CD4-positive, alpha-beta T cell treated with Interleukin-21 for 1 hour (primary cell): ENCODE measurements around the gene CYP46A1.
A peak's percentile ranks its signal among the peaks of the same experiment; 100 is the strongest.
"Not testable (repeated sequence)": the region's sequence is repeated elsewhere in the genome, so short reads cannot be mapped to it uniquely, and the experiment has no call there.

Experiments used
- DNase-seq: peaks from one replicate; pipeline ENCODE4 v3.0.0-alpha.2; 2020

The CYP46A1 gene

GRCh38 chr14:99683619-99684409 is at the start of gene CYP46A1:
Gene CYP46A1 (plus strand): TSS chr14:99684298. CDS start chr14:99684418, 120 bp downstream.
- DNase-seq = peak; percentile 99

- no peak for DNase-seq
Observed at GRCh38 chr14:99634443-99634842, 49.7 kb upstream of the CYP46A1 start.

- no peak for DNase-seq
Observed at GRCh38 chr14:99635116-99635515, 49.0 kb upstream of the CYP46A1 start.

- no peak for DNase-seq
Observed at GRCh38 chr14:99636487-99636886, 47.6 kb upstream of the CYP46A1 start.

- no peak for DNase-seq
Observed at GRCh38 chr14:99637624-99638023, 46.5 kb upstream of the CYP46A1 start.

GRCh38 chr14:99642771-99643170 is 41.3 kb upstream of the CYP46A1 start:
- DNase-seq = not testable (repeated sequence)

- DNase-seq = no peak
Observed at GRCh38 chr14:99643343-99643742, 40.8 kb upstream of the CYP46A1 start.

GRCh38 chr14:99644035-99644587 is 40.0 kb upstream of the CYP46A1 start:
- no peak for DNase-seq

GRCh38 chr14:99644723-99645544 is 39.2 kb upstream of the CYP46A1 start, which contains the start of gene HHIPL1:
Gene HHIPL1 (plus strand): TSS chr14:99645129. CDS start chr14:99645208, 79 bp downstream.
- DNase-seq = no peak

- DNase-seq = no peak
Observed at GRCh38 chr14:99645545-99646505, 38.3 kb upstream of the CYP46A1 start.

GRCh38 chr14:99647411-99647810 is 36.7 kb upstream of the CYP46A1 start:
- no peak for DNase-seq

GRCh38 chr14:99648027-99648784 is 35.9 kb upstream of the CYP46A1 start:
- DNase-seq = no peak

GRCh38 chr14:99649219-99649618 is 34.9 kb upstream of the CYP46A1 start:
- DNase-seq = no peak

- no peak for DNase-seq
Observed at GRCh38 chr14:99649643-99650042, 34.5 kb upstream of the CYP46A1 start.

GRCh38 chr14:99650189-99650588 is 33.9 kb upstream of the CYP46A1 start:
- no peak for DNase-seq

GRCh38 chr14:99651953-99652746 is 31.9 kb upstream of the CYP46A1 start:
- no peak for DNase-seq

- DNase-seq = no peak
Observed at GRCh38 chr14:99654235-99654985, 29.7 kb upstream of the CYP46A1 start.

GRCh38 chr14:99655521-99655920 is 28.6 kb upstream of the CYP46A1 start:
- DNase-seq = no peak

- no peak for DNase-seq
Observed at GRCh38 chr14:99656171-99656570, 27.9 kb upstream of the CYP46A1 start.

- DNase-seq = no peak
Observed at GRCh38 chr14:99657645-99658155, 26.4 kb upstream of the CYP46A1 start.
